Measurements from ENCODE around the gene LRMDA. TPM values are rescaled to one million over a fixed set of nuclear protein-coding genes. Genes with fewer than 3 reads are reported as not detected.

The LRMDA gene
- total and polyA plus RNA-seq, 3 experiments from 2014 or later: not detected

GRCh38 chr10:76025124-76025477, 593.7 kb downstream of the LRMDA start:
- peaks cover 0 to 3% of the 10 kb centered on the region in 2 donors for H3K27me3 Mint-ChIP-seq
- Histone ChIP-seq H3K36me3 (ENCODE audit: insufficient read depth, low read length) (no peaks in the 10 kb centered on the region), H3K9me3 (ENCODE audit: low read length) (no peaks in the 10 kb centered on the region), H3K4me1 (ENCODE audit: insufficient read depth, low read length) (no peaks in the 10 kb centered on the region), H3K27me3 (ENCODE audit: insufficient read depth, low read length, poor library complexity, severe bottlenecking) (no peaks in the 10 kb centered on the region), H3K4me3 (ENCODE audit: low read length) (no peak overlapping the region), H3K27ac (ENCODE audit: low read depth, low read length) (no peak overlapping the region)
- no peak for DNase-seq
- H3K4me3 Mint-ChIP-seq: no peak overlapping the region
- POLR2A ChIA-PET: no interaction called here
- CTCF ChIA-PET: no interaction called here
- no peaks in the 10 kb centered on the region for H3K4me1 Mint-ChIP-seq
- no peak overlapping the region for H3K27ac Mint-ChIP-seq
- H3K36me3 Mint-ChIP-seq: no peaks in the 10 kb centered on the region
- peaks cover 0 to 2% (median 0%) of the 10 kb centered on the region in 5 donors for H3K9me3 Mint-ChIP-seq

DNA sequence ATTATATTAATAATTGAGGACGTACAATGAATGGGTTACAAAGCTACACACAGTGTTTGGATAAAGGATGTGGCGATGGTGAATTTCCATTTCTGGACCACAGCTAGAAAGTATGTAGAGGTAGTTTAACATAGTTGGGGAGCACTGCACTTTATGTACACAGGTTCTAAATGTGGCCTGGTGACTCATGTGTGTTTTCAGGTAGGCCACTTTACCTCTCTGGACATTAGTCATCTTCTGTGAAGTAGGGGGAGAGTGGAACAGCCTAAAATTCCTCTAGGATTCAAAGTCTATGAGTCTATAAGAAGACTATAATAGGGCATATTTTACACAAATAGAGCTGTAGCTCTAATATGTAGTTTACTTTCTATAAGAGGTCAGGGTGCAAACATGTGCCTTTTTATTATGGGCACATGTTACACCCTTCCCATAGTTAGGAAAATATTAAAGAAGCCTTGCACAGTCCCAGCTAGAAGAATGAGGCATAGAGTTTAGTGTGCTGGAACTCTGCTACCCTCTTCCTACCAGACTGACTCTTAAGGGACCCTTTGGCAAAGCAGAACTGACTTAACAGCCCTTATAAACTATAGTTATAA, 594.9 kb downstream of the LRMDA start:
- Mint-ChIP-seq H3K27me3 (peaks cover 0 to 3% of the 10 kb centered on the region in 2 donors), H3K9me3 (peaks cover 0 to 2% (median 0%) of the 10 kb centered on the region in 5 donors), H3K4me3 (no peak overlapping the region), H3K36me3 (no peaks in the 10 kb centered on the region), H3K27ac (no peak overlapping the region), H3K4me1 (no peaks in the 10 kb centered on the region)
- POLR2A ChIA-PET: no interaction called here
- Histone ChIP-seq H3K9me3 (ENCODE audit: low read length) (no peaks in the 10 kb centered on the region), H3K27ac (ENCODE audit: low read depth, low read length) (no peak overlapping the region), H3K36me3 (ENCODE audit: insufficient read depth, low read length) (no peaks in the 10 kb centered on the region), H3K27me3 (ENCODE audit: insufficient read depth, low read length, poor library complexity, severe bottlenecking) (no peaks in the 10 kb centered on the region), H3K4me3 (ENCODE audit: low read length) (no peak overlapping the region), H3K4me1 (ENCODE audit: insufficient read depth, low read length) (no peaks in the 10 kb centered on the region)
- CTCF ChIA-PET: no interaction called here
- no peak for DNase-seq

- H3K27ac Mint-ChIP-seq: no peak overlapping the region
Measured at GRCh38 chr10:76026905-76027304, 595.5 kb downstream of the LRMDA start.

DNA sequence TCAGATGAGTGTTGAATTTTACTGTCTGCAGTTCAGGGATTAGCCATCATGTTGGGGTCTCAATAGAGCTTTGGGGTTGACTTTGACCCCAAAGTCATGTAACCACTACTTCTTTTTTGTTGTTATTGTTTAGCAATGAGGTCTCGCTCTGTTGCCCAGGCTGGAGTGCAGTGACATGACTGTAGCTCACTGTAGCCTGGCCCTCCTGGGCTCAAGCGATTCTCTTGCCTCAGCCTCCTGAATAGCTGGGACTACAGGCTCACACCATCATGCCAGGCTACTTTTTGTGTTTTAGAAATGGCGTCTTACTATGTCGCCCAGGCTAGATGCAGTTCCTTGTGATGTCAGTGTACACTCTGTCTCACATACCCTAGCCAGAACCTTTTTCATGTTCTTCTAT, 598.4 kb downstream of the LRMDA start:
- DNase-seq: no peak
- H3K27ac Mint-ChIP-seq: no peak overlapping the region
- Histone ChIP-seq H3K27me3 (ENCODE audit: insufficient read depth, low read length, poor library complexity, severe bottlenecking) (no peaks in the 10 kb centered on the region), H3K9me3 (ENCODE audit: low read length) (no peaks in the 10 kb centered on the region), H3K36me3 (ENCODE audit: insufficient read depth, low read length) (no peaks in the 10 kb centered on the region), H3K27ac (ENCODE audit: low read depth, low read length) (no peak overlapping the region), H3K4me3 (ENCODE audit: low read length) (no peak overlapping the region), H3K4me1 (ENCODE audit: insufficient read depth, low read length) (no peaks in the 10 kb centered on the region)
- no peaks in the 10 kb centered on the region for H3K4me1 Mint-ChIP-seq
- peaks cover 0 to 3% of the 10 kb centered on the region in 2 donors for H3K27me3 Mint-ChIP-seq
- POLR2A ChIA-PET: no interaction called here
- CTCF ChIA-PET: no interaction called here
- H3K36me3 Mint-ChIP-seq: no peaks in the 10 kb centered on the region
- peaks cover 0 to 2% (median 0%) of the 10 kb centered on the region in 5 donors for H3K9me3 Mint-ChIP-seq
- no peak overlapping the region for H3K4me3 Mint-ChIP-seq

More at GRCh38 chr10:76026905-76027304, 595.5 kb downstream of the LRMDA start:
- H3K4me3 Mint-ChIP-seq: no peak overlapping the region
- no peaks in the 10 kb centered on the region for H3K4me1 Mint-ChIP-seq
- Histone ChIP-seq H3K27ac (ENCODE audit: low read depth, low read length) (no peak overlapping the region), H3K27me3 (ENCODE audit: insufficient read depth, low read length, poor library complexity, severe bottlenecking) (no peaks in the 10 kb centered on the region), H3K4me3 (ENCODE audit: low read length) (no peak overlapping the region), H3K36me3 (ENCODE audit: insufficient read depth, low read length) (no peaks in the 10 kb centered on the region), H3K4me1 (ENCODE audit: insufficient read depth, low read length) (no peaks in the 10 kb centered on the region), H3K9me3 (ENCODE audit: low read length) (no peaks in the 10 kb centered on the region)
- H3K9me3 Mint-ChIP-seq: peaks cover 0 to 2% (median 0%) of the 10 kb centered on the region in 5 donors
- ChIA-PET POLR2A (no interaction called here), CTCF (no interaction called here)
- H3K36me3 Mint-ChIP-seq: no peaks in the 10 kb centered on the region
- no peak for DNase-seq
- peaks cover 0 to 3% of the 10 kb centered on the region in 2 donors for H3K27me3 Mint-ChIP-seq

DNA sequence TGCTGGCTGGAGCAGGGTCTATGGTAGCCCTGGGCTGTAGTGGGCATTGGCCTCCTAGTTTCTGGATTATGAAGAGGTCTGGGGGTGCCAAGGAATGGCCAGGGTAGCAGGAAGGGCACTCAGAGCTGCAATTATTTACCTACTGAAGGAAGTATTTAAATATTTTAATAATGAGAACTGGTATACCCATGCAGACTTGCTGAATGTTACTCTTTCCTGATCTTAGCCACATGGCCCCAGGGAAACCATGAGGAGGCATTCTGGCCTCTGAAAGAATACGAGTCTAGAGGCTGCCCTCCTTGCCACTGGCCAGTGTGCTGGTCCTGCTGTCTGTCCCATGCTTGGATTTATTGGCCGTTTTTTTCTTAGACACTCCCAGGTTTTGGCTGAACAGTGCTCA, 599.7 kb downstream of the LRMDA start:
- ChIA-PET CTCF (no interaction called here), POLR2A (no interaction called here)
- no peak overlapping the region for H3K27ac Mint-ChIP-seq
- Histone ChIP-seq H3K27ac (ENCODE audit: low read depth, low read length) (no peak overlapping the region), H3K36me3 (ENCODE audit: insufficient read depth, low read length) (no peaks in the 10 kb centered on the region), H3K4me1 (ENCODE audit: insufficient read depth, low read length) (no peaks in the 10 kb centered on the region), H3K27me3 (ENCODE audit: insufficient read depth, low read length, poor library complexity, severe bottlenecking) (no peaks in the 10 kb centered on the region), H3K9me3 (ENCODE audit: low read length) (no peaks in the 10 kb centered on the region), H3K4me3 (ENCODE audit: low read length) (no peak overlapping the region)
- H3K9me3 Mint-ChIP-seq: peaks cover 0 to 2% (median 0%) of the 10 kb centered on the region in 5 donors
- no peak for DNase-seq
- no peaks in the 10 kb centered on the region for H3K27me3 Mint-ChIP-seq
- H3K4me3 Mint-ChIP-seq: no peak overlapping the region
- H3K4me1 Mint-ChIP-seq: no peaks in the 10 kb centered on the region
- H3K36me3 Mint-ChIP-seq: no peaks in the 10 kb centered on the region

- CTCF ChIA-PET: no interaction called here
- H3K9me3 Mint-ChIP-seq: peaks cover 0 to 2% (median 0%) of the 10 kb centered on the region in 5 donors
Measured at GRCh38 chr10:76031769-76032699, 600.6 kb downstream of the LRMDA start.

DNA sequence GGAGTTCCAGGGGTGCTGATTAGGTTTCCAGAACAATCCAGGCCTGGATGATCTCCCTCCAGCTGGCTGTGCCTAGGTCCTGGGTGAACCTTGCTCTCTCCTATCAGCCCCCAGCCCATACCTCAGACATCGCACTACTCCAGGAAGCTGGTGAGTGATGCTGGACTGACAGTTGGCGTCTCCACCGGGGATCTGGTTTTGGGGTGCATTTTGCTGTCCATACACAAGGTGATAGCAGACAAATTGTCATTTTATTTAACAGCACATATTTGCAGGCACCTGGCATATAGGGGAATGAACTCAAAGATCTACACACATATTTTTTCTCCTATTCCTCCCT, 601.2 kb downstream of the LRMDA start:
- Histone ChIP-seq H3K4me3 (ENCODE audit: low read length) (no peak overlapping the region), H3K4me1 (ENCODE audit: insufficient read depth, low read length) (no peaks in the 10 kb centered on the region), H3K27me3 (ENCODE audit: insufficient read depth, low read length, poor library complexity, severe bottlenecking) (no peaks in the 10 kb centered on the region), H3K27ac (ENCODE audit: low read depth, low read length) (no peak overlapping the region), H3K9me3 (ENCODE audit: low read length) (no peaks in the 10 kb centered on the region), H3K36me3 (ENCODE audit: insufficient read depth, low read length) (no peaks in the 10 kb centered on the region)
- Mint-ChIP-seq H3K4me3 (no peak overlapping the region), H3K36me3 (no peaks in the 10 kb centered on the region), H3K4me1 (no peaks in the 10 kb centered on the region), H3K9me3 (peaks cover 0 to 2% (median 0%) of the 10 kb centered on the region in 5 donors), H3K27me3 (no peaks in the 10 kb centered on the region), H3K27ac (no peak overlapping the region)
- ChIA-PET CTCF (no interaction called here), POLR2A (no interaction called here)
- no peak for DNase-seq

More at GRCh38 chr10:76031769-76032699, 600.6 kb downstream of the LRMDA start:
- Histone ChIP-seq H3K9me3 (ENCODE audit: low read length) (no peaks in the 10 kb centered on the region), H3K36me3 (ENCODE audit: insufficient read depth, low read length) (no peaks in the 10 kb centered on the region), H3K4me1 (ENCODE audit: insufficient read depth, low read length) (no peaks in the 10 kb centered on the region), H3K27ac (ENCODE audit: low read depth, low read length) (no peak overlapping the region), H3K27me3 (ENCODE audit: insufficient read depth, low read length, poor library complexity, severe bottlenecking) (no peaks in the 10 kb centered on the region), H3K4me3 (ENCODE audit: low read length) (no peak overlapping the region)
- no peaks in the 10 kb centered on the region for H3K27me3 Mint-ChIP-seq
- no peak for DNase-seq
- no peaks in the 10 kb centered on the region for H3K36me3 Mint-ChIP-seq
- POLR2A ChIA-PET: no interaction called here
- no peak overlapping the region for H3K4me3 Mint-ChIP-seq
- no peaks in the 10 kb centered on the region for H3K4me1 Mint-ChIP-seq
- no peak overlapping the region for H3K27ac Mint-ChIP-seq

DNA sequence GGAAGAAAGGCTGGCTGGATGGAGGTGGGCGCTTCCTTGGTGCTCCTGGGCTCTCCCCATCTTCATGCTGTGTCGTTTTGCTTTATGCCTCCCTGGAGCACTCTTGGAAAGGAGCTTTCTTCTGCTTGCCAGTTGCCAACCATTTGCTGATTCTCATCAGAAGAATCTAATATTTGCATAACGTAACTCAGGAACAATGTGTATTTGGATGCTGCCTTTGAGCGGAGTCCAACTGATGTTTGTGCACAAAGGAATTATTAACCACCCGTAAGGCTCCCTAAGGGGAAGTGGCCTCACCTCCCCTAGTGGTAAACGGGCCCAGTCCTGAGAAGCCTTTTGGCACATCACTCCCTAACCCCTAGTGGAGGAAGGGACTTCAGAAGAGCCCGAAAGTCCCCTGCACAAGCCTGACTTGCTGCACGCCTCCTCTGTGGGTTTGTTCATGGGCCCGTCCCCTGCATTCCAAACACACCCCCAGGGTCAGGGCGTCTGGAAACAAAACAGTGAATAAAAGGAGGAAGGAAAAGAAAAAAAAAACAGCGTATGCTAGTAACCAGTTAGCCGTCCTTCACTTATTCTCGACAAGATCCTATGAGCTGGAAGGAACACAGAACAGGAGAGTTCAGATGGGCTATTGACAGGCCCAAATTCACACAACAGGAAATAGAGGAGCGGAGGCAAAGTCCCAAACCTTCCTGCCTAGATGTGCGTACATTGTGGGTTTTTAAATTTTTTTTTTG, 602.2 kb downstream of the LRMDA start:
- no peaks in the 10 kb centered on the region for H3K9me3 ChIP-seq (ENCODE audit: low read length)
- H3K27me3 ChIP-seq (ENCODE audit: insufficient read depth, low read length, poor library complexity, severe bottlenecking): no peaks in the 10 kb centered on the region
- POLR2A ChIA-PET: no interaction called here
- CTCF ChIA-PET: no interaction called here
- Mint-ChIP-seq H3K9me3 (peaks cover 0 to 2% (median 0%) of the 10 kb centered on the region in 5 donors), H3K4me1 (no peaks in the 10 kb centered on the region), H3K36me3 (no peaks in the 10 kb centered on the region), H3K27me3 (no peaks in the 10 kb centered on the region), H3K4me3 (no peak overlapping the region), H3K27ac (no peak overlapping the region)
- no peak overlapping the region for H3K27ac ChIP-seq (ENCODE audit: low read depth, low read length)
- no peaks in the 10 kb centered on the region for H3K4me1 ChIP-seq (ENCODE audit: insufficient read depth, low read length)
- DNase-seq: no peak
- no peak overlapping the region for H3K4me3 ChIP-seq (ENCODE audit: low read length)
- H3K36me3 ChIP-seq (ENCODE audit: insufficient read depth, low read length): no peaks in the 10 kb centered on the region

Data from CD8-positive, alpha-beta memory T cell (primary cell).